Spleen (tissue), 7 donors: ENCODE data around the gene CEP128.

ENCODE experiments used
- POLR2A ChIP-seq, 3 donors: fragments of 450-650 bp; IDR thresholded peaks; one replicate each; pipeline ENCODE4 v1.5.1; 2017; ENCODE audit warnings: antibody characterized with exemption in 3 of 3, mild to moderate bottlenecking in 1 of 3
- TF ChIP-seq, protein P1 (sequence below), 11 experiments: fragments of 200-600 bp in 7 of 11; fragments of 450-650 bp in 4 of 11; sonication (generic) in 4 of 11; IDR thresholded peaks in 8 of 11; conservative IDR thresholded peaks in 3 of 11; 1 replicate in 7 of 11; 2 replicates in 4 of 11; pipeline versions ENCODE4 v1.4.0 to v1.8.0; 2016 to 2021; ENCODE audit warnings: antibody characterized with exemption in 11 of 11, inconsistent platforms in 4 of 11, mild to moderate bottlenecking in 1 of 11
- donor health status: DM: no; HTN: no; CAD: no; lungs with moderate emphysema.
- donor health status: DM: no; HTN: no; CAD: no.
- donor health status: DM: no; HTN: no; CAD: no.

DNA sequence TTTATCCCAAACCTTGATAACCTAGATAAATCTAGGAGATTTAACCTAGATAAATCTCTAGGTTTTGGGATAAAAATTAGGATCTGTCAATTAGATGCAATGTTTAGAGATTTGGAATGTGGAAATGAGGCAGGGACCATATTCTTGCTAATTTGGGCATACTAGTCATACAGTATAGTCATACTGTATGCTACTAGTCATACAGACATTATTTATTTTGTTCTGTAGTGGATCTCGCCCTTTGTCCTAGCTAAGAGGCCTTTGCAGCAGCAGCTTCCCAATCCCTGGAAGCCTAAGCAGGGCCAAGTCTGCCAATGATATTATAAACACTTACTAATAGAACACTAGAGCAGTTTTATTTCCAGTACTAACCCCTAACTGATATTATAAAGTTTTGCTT, 136.4 kb downstream of the CEP128 start:
- TF ChIP-seq, protein P1, sequence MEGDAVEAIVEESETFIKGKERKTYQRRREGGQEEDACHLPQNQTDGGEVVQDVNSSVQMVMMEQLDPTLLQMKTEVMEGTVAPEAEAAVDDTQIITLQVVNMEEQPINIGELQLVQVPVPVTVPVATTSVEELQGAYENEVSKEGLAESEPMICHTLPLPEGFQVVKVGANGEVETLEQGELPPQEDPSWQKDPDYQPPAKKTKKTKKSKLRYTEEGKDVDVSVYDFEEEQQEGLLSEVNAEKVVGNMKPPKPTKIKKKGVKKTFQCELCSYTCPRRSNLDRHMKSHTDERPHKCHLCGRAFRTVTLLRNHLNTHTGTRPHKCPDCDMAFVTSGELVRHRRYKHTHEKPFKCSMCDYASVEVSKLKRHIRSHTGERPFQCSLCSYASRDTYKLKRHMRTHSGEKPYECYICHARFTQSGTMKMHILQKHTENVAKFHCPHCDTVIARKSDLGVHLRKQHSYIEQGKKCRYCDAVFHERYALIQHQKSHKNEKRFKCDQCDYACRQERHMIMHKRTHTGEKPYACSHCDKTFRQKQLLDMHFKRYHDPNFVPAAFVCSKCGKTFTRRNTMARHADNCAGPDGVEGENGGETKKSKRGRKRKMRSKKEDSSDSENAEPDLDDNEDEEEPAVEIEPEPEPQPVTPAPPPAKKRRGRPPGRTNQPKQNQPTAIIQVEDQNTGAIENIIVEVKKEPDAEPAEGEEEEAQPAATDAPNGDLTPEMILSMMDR (IDR thresholded peaks at IDR 0.05 in 8 of 11, conservative IDR thresholded peaks at IDR 0.05 in 3 of 11) = no peak
- TF ChIP-seq POLR2A (IDR thresholded peaks at IDR 0.05) = no peak
